ENCODE results near the gene GALNT11.

DNA sequence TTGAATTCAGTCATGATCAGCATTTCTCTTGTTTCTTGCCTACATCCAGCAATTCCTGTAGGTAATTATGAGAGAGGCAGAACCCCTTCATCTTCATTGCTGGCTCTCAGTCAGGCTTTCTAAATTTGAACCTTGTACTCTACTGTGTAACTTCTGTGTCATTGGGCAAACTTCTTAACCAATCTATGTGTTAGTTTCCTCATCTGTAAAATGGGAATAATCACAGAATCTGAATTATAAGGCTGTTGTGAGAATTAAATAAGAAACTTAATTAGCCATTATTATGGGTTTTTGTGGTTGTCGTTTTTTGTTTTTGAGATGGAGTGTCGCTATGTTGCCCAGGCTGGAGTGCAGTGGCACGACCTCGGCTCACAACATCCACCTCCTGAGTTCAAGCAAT lies 11.5 kb upstream of the GALNT11 start:
- TF ChIP-seq, protein P1, sequence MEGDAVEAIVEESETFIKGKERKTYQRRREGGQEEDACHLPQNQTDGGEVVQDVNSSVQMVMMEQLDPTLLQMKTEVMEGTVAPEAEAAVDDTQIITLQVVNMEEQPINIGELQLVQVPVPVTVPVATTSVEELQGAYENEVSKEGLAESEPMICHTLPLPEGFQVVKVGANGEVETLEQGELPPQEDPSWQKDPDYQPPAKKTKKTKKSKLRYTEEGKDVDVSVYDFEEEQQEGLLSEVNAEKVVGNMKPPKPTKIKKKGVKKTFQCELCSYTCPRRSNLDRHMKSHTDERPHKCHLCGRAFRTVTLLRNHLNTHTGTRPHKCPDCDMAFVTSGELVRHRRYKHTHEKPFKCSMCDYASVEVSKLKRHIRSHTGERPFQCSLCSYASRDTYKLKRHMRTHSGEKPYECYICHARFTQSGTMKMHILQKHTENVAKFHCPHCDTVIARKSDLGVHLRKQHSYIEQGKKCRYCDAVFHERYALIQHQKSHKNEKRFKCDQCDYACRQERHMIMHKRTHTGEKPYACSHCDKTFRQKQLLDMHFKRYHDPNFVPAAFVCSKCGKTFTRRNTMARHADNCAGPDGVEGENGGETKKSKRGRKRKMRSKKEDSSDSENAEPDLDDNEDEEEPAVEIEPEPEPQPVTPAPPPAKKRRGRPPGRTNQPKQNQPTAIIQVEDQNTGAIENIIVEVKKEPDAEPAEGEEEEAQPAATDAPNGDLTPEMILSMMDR (IDR thresholded peaks at IDR 0.05) = no peak
- TF ChIP-seq ZFX (IDR thresholded peaks at IDR 0.05; ENCODE audit: borderline replicate concordance) = no peak

All from 22Rv1 (cell line).